GM12878 (cell line): ENCODE results near the gene PRMT5.

Experiments used
- BCL3 ChIP-seq: IDR thresholded peaks from 2 replicates; pipeline ENCODE4 v1.6.1; 2011; ENCODE audit warnings: borderline replicate concordance, low read depth, mild to moderate bottlenecking, moderate library complexity, low read length; ENCODE audit not compliant: insufficient read depth, poor library complexity, severe bottlenecking
- CBFB ChIP-seq: IDR thresholded peaks from 2 replicates; pipeline ENCODE4 v1.6.1; 2016; ENCODE audit warnings: antibody characterized with exemption, low read depth
- CEBPB ChIP-seq, 2 experiments: fragments of 150-350 bp in 1 of 2; IDR thresholded peaks; 2 replicates each; pipeline ENCODE4 v1.6.1; 2012 to 2014; ENCODE audit warnings: low read depth in 2 of 2, low read length in 2 of 2, borderline replicate concordance in 1 of 2, inconsistent platforms in 1 of 2
- JUND ChIP-seq: IDR thresholded peaks from 2 replicates; pipeline ENCODE4 v1.6.1; 2012; ENCODE audit warnings: low read depth, mild to moderate bottlenecking, low read length, improper control_type of control experiment, moderate library complexity
- PRDM15 ChIP-seq: fragments of 450-650 bp; formaldehyde crosslinking; IDR thresholded peaks from 2 replicates; pipeline ENCODE4 v1.4.0; 2020; ENCODE audit warnings: mild to moderate bottlenecking, moderate library complexity
- RELA ChIP-seq: fragments of 450-650 bp; IDR thresholded peaks from 2 replicates; pipeline ENCODE4 v1.8.0; 2014; ENCODE audit warnings: borderline replicate concordance; ENCODE audit not compliant: partially characterized antibody
- SREBF1 ChIP-seq: IDR thresholded peaks from 2 replicates; pipeline ENCODE4 v1.6.1; 2012; ENCODE audit warnings: mild to moderate bottlenecking, low read length
- SUPT20H ChIP-seq: IDR thresholded peaks from 2 replicates; pipeline ENCODE4 v1.6.1; 2011; ENCODE audit warnings: low read depth, mild to moderate bottlenecking, low read length, moderate library complexity, borderline replicate concordance; ENCODE audit not compliant: control insufficient read depth
- TF ChIP-seq, protein P1 (sequence below): fragments of 450-650 bp; IDR thresholded peaks from 2 replicates; pipeline ENCODE4 v1.6.1; 2016; ENCODE audit warnings: mild to moderate bottlenecking, moderate library complexity, borderline replicate concordance
- TF ChIP-seq, protein P2 (sequence below): IDR thresholded peaks from 2 replicates; pipeline ENCODE4 v1.6.1; 2012; ENCODE audit warnings: mild to moderate bottlenecking, low read depth, low read length
- TF ChIP-seq, protein P3 (sequence below), 3 experiments: IDR thresholded peaks in 2 of 3; conservative IDR thresholded peaks in 1 of 3; 2 replicates each; pipeline ENCODE4 v1.5.1; 2011; ENCODE audit warnings: low read depth in 3 of 3, low read length in 3 of 3, mild to moderate bottlenecking in 3 of 3, control low read depth in 2 of 3, moderate library complexity in 2 of 3, inconsistent platforms in 1 of 3, mixed read lengths in 1 of 3; ENCODE audit not compliant: control insufficient read depth in 2 of 3, insufficient read depth in 1 of 3; ENCODE audit errors: extremely low read depth in 1 of 3

- TF ChIP-seq CBFB (no peak), CEBPB (IDR thresholded peaks at IDR 0.05; ENCODE audit: borderline replicate concordance in 1 of 2, low read depth in 2 of 2, low read length in 2 of 2) (no peak), SREBF1 (no peak), RELA (no peak), JUND (no peak), SUPT20H (no peak), PRDM15 (CRISPR knock-in tag) (no peak), BCL3 (no peak)
- TF ChIP-seq, protein P1, sequence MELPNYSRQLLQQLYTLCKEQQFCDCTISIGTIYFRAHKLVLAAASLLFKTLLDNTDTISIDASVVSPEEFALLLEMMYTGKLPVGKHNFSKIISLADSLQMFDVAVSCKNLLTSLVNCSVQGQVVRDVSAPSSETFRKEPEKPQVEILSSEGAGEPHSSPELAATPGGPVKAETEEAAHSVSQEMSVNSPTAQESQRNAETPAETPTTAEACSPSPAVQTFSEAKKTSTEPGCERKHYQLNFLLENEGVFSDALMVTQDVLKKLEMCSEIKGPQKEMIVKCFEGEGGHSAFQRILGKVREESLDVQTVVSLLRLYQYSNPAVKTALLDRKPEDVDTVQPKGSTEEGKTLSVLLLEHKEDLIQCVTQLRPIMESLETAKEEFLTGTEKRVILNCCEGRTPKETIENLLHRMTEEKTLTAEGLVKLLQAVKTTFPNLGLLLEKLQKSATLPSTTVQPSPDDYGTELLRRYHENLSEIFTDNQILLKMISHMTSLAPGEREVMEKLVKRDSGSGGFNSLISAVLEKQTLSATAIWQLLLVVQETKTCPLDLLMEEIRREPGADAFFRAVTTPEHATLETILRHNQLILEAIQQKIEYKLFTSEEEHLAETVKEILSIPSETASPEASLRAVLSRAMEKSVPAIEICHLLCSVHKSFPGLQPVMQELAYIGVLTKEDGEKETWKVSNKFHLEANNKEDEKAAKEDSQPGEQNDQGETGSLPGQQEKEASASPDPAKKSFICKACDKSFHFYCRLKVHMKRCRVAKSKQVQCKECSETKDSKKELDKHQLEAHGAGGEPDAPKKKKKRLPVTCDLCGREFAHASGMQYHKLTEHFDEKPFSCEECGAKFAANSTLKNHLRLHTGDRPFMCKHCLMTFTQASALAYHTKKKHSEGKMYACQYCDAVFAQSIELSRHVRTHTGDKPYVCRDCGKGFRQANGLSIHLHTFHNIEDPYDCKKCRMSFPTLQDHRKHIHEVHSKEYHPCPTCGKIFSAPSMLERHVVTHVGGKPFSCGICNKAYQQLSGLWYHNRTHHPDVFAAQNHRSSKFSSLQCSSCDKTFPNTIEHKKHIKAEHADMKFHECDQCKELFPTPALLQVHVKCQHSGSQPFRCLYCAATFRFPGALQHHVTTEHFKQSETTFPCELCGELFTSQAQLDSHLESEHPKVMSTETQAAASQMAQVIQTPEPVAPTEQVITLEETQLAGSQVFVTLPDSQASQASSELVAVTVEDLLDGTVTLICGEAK: no peak
- TF ChIP-seq, protein P2, sequence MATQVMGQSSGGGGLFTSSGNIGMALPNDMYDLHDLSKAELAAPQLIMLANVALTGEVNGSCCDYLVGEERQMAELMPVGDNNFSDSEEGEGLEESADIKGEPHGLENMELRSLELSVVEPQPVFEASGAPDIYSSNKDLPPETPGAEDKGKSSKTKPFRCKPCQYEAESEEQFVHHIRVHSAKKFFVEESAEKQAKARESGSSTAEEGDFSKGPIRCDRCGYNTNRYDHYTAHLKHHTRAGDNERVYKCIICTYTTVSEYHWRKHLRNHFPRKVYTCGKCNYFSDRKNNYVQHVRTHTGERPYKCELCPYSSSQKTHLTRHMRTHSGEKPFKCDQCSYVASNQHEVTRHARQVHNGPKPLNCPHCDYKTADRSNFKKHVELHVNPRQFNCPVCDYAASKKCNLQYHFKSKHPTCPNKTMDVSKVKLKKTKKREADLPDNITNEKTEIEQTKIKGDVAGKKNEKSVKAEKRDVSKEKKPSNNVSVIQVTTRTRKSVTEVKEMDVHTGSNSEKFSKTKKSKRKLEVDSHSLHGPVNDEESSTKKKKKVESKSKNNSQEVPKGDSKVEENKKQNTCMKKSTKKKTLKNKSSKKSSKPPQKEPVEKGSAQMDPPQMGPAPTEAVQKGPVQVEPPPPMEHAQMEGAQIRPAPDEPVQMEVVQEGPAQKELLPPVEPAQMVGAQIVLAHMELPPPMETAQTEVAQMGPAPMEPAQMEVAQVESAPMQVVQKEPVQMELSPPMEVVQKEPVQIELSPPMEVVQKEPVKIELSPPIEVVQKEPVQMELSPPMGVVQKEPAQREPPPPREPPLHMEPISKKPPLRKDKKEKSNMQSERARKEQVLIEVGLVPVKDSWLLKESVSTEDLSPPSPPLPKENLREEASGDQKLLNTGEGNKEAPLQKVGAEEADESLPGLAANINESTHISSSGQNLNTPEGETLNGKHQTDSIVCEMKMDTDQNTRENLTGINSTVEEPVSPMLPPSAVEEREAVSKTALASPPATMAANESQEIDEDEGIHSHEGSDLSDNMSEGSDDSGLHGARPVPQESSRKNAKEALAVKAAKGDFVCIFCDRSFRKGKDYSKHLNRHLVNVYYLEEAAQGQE: no peak
- TF ChIP-seq, protein P3, sequence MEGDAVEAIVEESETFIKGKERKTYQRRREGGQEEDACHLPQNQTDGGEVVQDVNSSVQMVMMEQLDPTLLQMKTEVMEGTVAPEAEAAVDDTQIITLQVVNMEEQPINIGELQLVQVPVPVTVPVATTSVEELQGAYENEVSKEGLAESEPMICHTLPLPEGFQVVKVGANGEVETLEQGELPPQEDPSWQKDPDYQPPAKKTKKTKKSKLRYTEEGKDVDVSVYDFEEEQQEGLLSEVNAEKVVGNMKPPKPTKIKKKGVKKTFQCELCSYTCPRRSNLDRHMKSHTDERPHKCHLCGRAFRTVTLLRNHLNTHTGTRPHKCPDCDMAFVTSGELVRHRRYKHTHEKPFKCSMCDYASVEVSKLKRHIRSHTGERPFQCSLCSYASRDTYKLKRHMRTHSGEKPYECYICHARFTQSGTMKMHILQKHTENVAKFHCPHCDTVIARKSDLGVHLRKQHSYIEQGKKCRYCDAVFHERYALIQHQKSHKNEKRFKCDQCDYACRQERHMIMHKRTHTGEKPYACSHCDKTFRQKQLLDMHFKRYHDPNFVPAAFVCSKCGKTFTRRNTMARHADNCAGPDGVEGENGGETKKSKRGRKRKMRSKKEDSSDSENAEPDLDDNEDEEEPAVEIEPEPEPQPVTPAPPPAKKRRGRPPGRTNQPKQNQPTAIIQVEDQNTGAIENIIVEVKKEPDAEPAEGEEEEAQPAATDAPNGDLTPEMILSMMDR (IDR thresholded peaks at IDR 0.05 in 2 of 3, conservative IDR thresholded peaks at IDR 0.05 in 1 of 3; ENCODE audit: control insufficient read depth in 2 of 3, extremely low read depth in 1 of 3, insufficient read depth in 1 of 3, low read depth in 3 of 3, low read length in 3 of 3): no peak
Measured at GRCh38 chr14:22935156-22935555, 6.0 kb upstream of the PRMT5 start.
